K562 (cell line): Measurements from ENCODE around the gene SLC22A1. TPM values are rescaled to one million over a fixed set of nuclear protein-coding genes. Genes with fewer than 3 reads are reported as not detected.
A peak's percentile ranks its signal among the peaks of the same experiment; 100 is the strongest.

Experiments
- ATAC-seq: fragments of 200-7000 bp; cut with Tn5 transposase; 3 replicates; pipeline ENCODE4 v1.9.1; 2020; ENCODE audit warnings: moderate library complexity
- BruUV-seq: library from RNA; stranded (reverse); fragments of 400-500 nt; replicated peaks from 2 replicates; lab custom pipeline; 2021; lab: Mats Ljungman, UMichigan
- CTCF ChIA-PET: fragments of 300-600 bp; formaldehyde crosslinking; extraction: SDS; loops from one replicate; lab custom pipeline; 2021; ENCODE audit warnings: low intra/inter-chr PET ratio; lab: Yijun Ruan, JAX
- POLR2A ChIA-PET: fragments of 300-600, 350-650 bp; sonication (Branson Sonifier 250); formaldehyde crosslinking; extraction: SDS; loops from one replicate; lab custom pipeline; 2021; ENCODE audit warnings: antibody characterized with exemption, inconsistent platforms; lab: Yijun Ruan, JAX
- DNase-seq, 4 experiments: peaks; one replicate each; pipeline versions ENCODE4 v3.0.0 to v3.0.0-alpha.2; 2011 to 2018; ENCODE audit warnings: low spot score in 3 of 4, mixed read lengths in 3 of 4; ENCODE audit errors: extremely low read depth in 1 of 4
- FAIRE-seq: peaks from 2 replicates; lab custom pipeline; 2011; peaks lifted over from hg19 to GRCh38; lab: Jason Lieb, UNC
- H2AFZ ChIP-seq: 2 replicates; pipeline ENCODE4 v1.6.0; 2011; ENCODE audit warnings: low read depth, low read length, control low read depth, inconsistent platforms
- H3K27ac ChIP-seq: fragments of 200-600 bp; 3 replicates; pipeline ENCODE4 v1.8.0; 2011; ENCODE audit warnings: low read depth, mild to moderate bottlenecking, control low read depth, inconsistent platforms, low read length, moderate library complexity, mixed read lengths; ENCODE audit errors: extremely low read depth
- H3K27me3 ChIP-seq, 2 experiments: fragments of 300-600 bp in 1 of 2; 2 replicates in 1 of 2; 3 replicates in 1 of 2; pipeline versions ENCODE4 v1.6.0 to v1.8.0; 2011; ENCODE audit warnings: inconsistent platforms in 2 of 2, low read length in 2 of 2, mild to moderate bottlenecking in 1 of 2, mixed read lengths in 1 of 2, moderate library complexity in 1 of 2; ENCODE audit not compliant: control insufficient read depth in 2 of 2, insufficient read depth in 2 of 2
- H3K36me3 ChIP-seq: fragments of 300-600 bp; 3 replicates; pipeline ENCODE4 v1.8.0; 2011; ENCODE audit warnings: mild to moderate bottlenecking, low read length, inconsistent platforms; ENCODE audit not compliant: control insufficient read depth, insufficient read depth
- H3K4me1 ChIP-seq, 2 experiments: fragments of 200-600 bp in 1 of 2; replicated peaks in 1 of 2; 2 replicates in 1 of 2; 3 replicates in 1 of 2; pipeline versions ENCODE4 v1.5.1 to v1.8.0; 2011; ENCODE audit warnings: inconsistent platforms in 2 of 2, low read length in 2 of 2, mild to moderate bottlenecking in 1 of 2, mixed read lengths in 1 of 2, moderate library complexity in 1 of 2; ENCODE audit not compliant: control insufficient read depth in 2 of 2, insufficient read depth in 2 of 2
- H3K4me2 ChIP-seq: 2 replicates; pipeline ENCODE4 v1.6.1; 2011; ENCODE audit warnings: low read length, control low read depth, inconsistent platforms, mixed read lengths; ENCODE audit not compliant: insufficient read depth
- H3K4me3 ChIP-seq: fragments of 200-600 bp; sonication (generic), shearing (Covaris generic); 2 replicates; pipeline ENCODE4 v1.5.1; 2016; ENCODE audit warnings: control low read depth, inconsistent platforms
- H3K79me2 ChIP-seq: fragments of 200-600 bp; 3 replicates; pipeline ENCODE4 v1.8.0; 2011; ENCODE audit warnings: low read length, inconsistent platforms; ENCODE audit not compliant: control insufficient read depth, insufficient read depth
- H3K9ac ChIP-seq, 2 experiments: 2 replicates each; pipeline versions ENCODE4 v1.6.0 to v1.6.1; 2011; ENCODE audit warnings: low read depth in 2 of 2, low read length in 2 of 2, control low read depth in 1 of 2, inconsistent platforms in 1 of 2, mild to moderate bottlenecking in 1 of 2, mixed read lengths in 1 of 2; ENCODE audit not compliant: insufficient read depth in 1 of 2
- H3K9me1 ChIP-seq: one replicate; pipeline ENCODE4 v1.6.0; 2011; ENCODE audit warnings: inconsistent platforms, mild to moderate bottlenecking, low read length, moderate library complexity; ENCODE audit not compliant: control insufficient read depth, insufficient read depth
- H3K9me3 ChIP-seq: replicated peaks from 2 replicates; pipeline ENCODE4 v1.5.1; 2011; ENCODE audit warnings: low read depth, low read length, inconsistent platforms; ENCODE audit not compliant: control insufficient read depth, insufficient read depth
- H4K20me1 ChIP-seq: replicated peaks from 2 replicates; pipeline ENCODE4 v1.6.1; 2011; ENCODE audit warnings: low read length, inconsistent platforms, mixed read lengths; ENCODE audit not compliant: control insufficient read depth, insufficient read depth
- COPS2 ChIP-seq: fragments of 450-650 bp; conservative IDR thresholded peaks from 2 replicates; pipeline ENCODE4 v1.6.1; 2016; ENCODE audit warnings: mild to moderate bottlenecking, moderate library complexity
- ELF4 ChIP-seq: fragments of 450-650 bp; formaldehyde crosslinking; IDR thresholded peaks from 2 replicates; pipeline ENCODE4 v1.4.0; 2022; ENCODE audit warnings: missing genetic modification characterization
- NFIC ChIP-seq: fragments of 450-650 bp; IDR thresholded peaks from 2 replicates; pipeline ENCODE4 v1.6.1; 2017; ENCODE audit warnings: mild to moderate bottlenecking, inconsistent platforms
- POLR2AphosphoS2 ChIP-seq: IDR thresholded peaks from 2 replicates; pipeline ENCODE4 v1.6.1; 2012; ENCODE audit warnings: low read length, improper control_type of control experiment
- SIX5 ChIP-seq, 2 experiments: IDR thresholded peaks; 2 replicates each; pipeline ENCODE4 v1.6.1; 2011; ENCODE audit warnings: low read length in 2 of 2, borderline replicate concordance in 1 of 2, low read depth in 1 of 2, mild to moderate bottlenecking in 1 of 2, moderate library complexity in 1 of 2; ENCODE audit not compliant: insufficient read depth in 1 of 2
- ZNF41 ChIP-seq: fragments of 250-450 bp; sonication (Bioruptor Pico); conservative IDR thresholded peaks from 2 replicates; pipeline ENCODE4 v1.4.0; 2020; ENCODE audit warnings: mild to moderate bottlenecking
- WGBS: fragments of 100-300 bp; shearing (Covaris generic); methylation state at CpG from one replicate; pipeline ENCODE4 v1.1.6; 2016; ENCODE audit warnings: low coverage, mixed read lengths; ENCODE audit not compliant: insufficient coverage; ENCODE audit errors: missing lambda C conversion rate; 5-methylcytosine and 5-hydroxymethylcytosine counted together
- in situ Hi-C: fragments of 300-500 bp; cut with MboI; formaldehyde crosslinking; loops from 4 replicates; pipeline ENCODE4 v1.15.0; 2018; ENCODE audit warnings: inconsistent platforms, mixed read lengths
- intact Hi-C: fragments of 100-400 bp; cut with micrococcal nuclease; formaldehyde crosslinking; loops from 2 replicates; pipeline ENCODE4 v1.14.2; 2022
- polyA plus RNA-seq, 8 experiments: library from polyadenylated mRNA; depleted of rRNA in 4 of 8; stranded (reverse) in 5 of 8; unstranded in 3 of 8; fragments of >200 nt; fragmentation: Nextera tagmentation in 2 of 8; fragmentation: Illumina TruSeq in 1 of 8; extraction: Ambion mirVana in 2 of 8; extraction: Trizol in 1 of 8; gene quantifications; 2 replicates each; pipeline versions ENCODE4 v1.2.1 to v1.2.3, GENCODE V29; 2011 to 2014; ENCODE audit warnings: inconsistent platforms in 1 of 8, missing spikeins in 1 of 8
- total RNA-seq, 7 experiments: library from RNA; depleted of rRNA in 6 of 7; stranded (reverse); fragments of >200 nt in 6 of 7; fragmentation: Illumina TruSeq in 2 of 7; extraction: Trizol in 2 of 7; gene quantifications; 2 replicates each; pipeline versions ENCODE4 v1.2.1 to v1.2.3, GENCODE V29; 2011 to 2021; ENCODE audit warnings: low replicate concordance in 1 of 7

The SLC22A1 gene
- total and polyA plus RNA-seq, 9 of the 15 experiments (the other 6 are each of a cell fraction or from before 2014, with no cell fraction given) = 0.11 to 0.60 (median 0.26) TPM; not detected in 4

GRCh38 chr6:160110586-160111123 is 11.0 kb upstream of the SLC22A1 start:
- DNase-seq = no peak
- Histone ChIP-seq H3K79me2 (no peaks in the 10 kb centered on the region), H2AFZ (no peak overlapping the region), H3K9me1 (no peaks in the 10 kb centered on the region), H3K27me3 (no peaks in the 10 kb centered on the region), H3K9me3 (no peaks in the 10 kb centered on the region), H4K20me1 (peaks cover 6% of the 10 kb centered on the region; the same call in 1 of the 2 replicates), H3K27ac (no peak overlapping the region), H3K9ac (no peak overlapping the region), H3K4me1 (0 out of 5 replicates have a peak, but pooled peaks cover 0 to 3% of the 10 kb centered on the region in 2 experiments), H3K36me3 (peaks cover 20% of the 10 kb centered on the region; the same call in 2 of the 3 replicates), H3K4me2 (no peak overlapping the region), H3K4me3 (no peak overlapping the region)
- TF ChIP-seq NFIC (no peak), SIX5 (IDR thresholded peaks at IDR 0.05; ENCODE audit: borderline replicate concordance in 1 of 2, insufficient read depth in 1 of 2, low read depth in 1 of 2, low read length in 2 of 2) (no peak), COPS2 (no peak)
- in situ Hi-C loops (no loop called here), intact Hi-C loops (no loop called here)
- no peak for ATAC-seq
- no peak for FAIRE-seq
- POLR2A ChIA-PET = no interaction called here
- CTCF ChIA-PET = no interaction called here
- BruUV-seq = no TSS peak

- intact Hi-C loops = no loop called here
- H3K9me1 ChIP-seq = no peaks in the 10 kb centered on the region
- WGBS = 63% methylated on average over 4 of the region's 4 CpGs
- TF ChIP-seq POLR2AphosphoS2 (0 out of 2 replicates have a peak, but pooled peaks have one; percentile 18), ELF4 (CRISPR knock-in tag) (no peak), ZNF41 (CRISPR knock-in tag) (no peak)
- peaks cover 6% of the 10 kb centered on the region; the same call in 1 of the 2 replicates for H4K20me1 ChIP-seq
- DNase-seq = no peak
- ChIA-PET POLR2A (interaction anchor here (1.0 kb wide), 1 partner anchor 10 kb away, joined by 3 read pairs; no protein-coding TSS in a partner anchor), CTCF (no interaction called here)
- H3K27ac ChIP-seq = no peak overlapping the region
- H3K4me2 ChIP-seq = no peak overlapping the region
- no peak overlapping the region for H3K9ac ChIP-seq
- no TSS peak for BruUV-seq
- H3K9me3 ChIP-seq = no peaks in the 10 kb centered on the region
- no peaks in the 10 kb centered on the region for H3K79me2 ChIP-seq
- H3K27me3 ChIP-seq = no peaks in the 10 kb centered on the region
- H3K4me1 ChIP-seq = no peaks in the 10 kb centered on the region
- peaks cover 12% of the 10 kb centered on the region; the same call in 1 of the 3 replicates for H3K36me3 ChIP-seq
- in situ Hi-C loops = no loop called here
- no peak for ATAC-seq
- H2AFZ ChIP-seq = no peak overlapping the region
- FAIRE-seq = no peak
- no peak overlapping the region for H3K4me3 ChIP-seq
These were observed 9.8 kb upstream of the SLC22A1 start for GRCh38 chr6:160111806-160112205.
